GM12878 (cell line): Measurements from ENCODE around the gene AKAP5. TPM values are rescaled to one million over a fixed set of nuclear protein-coding genes. Genes with fewer than 3 reads are reported as not detected.
A peak's percentile ranks its signal among the peaks of the same experiment; 100 is the strongest.

Experiments
- ATAC-seq: fragments of 200-7000 bp; cut with Tn5 transposase; 3 replicates; pipeline ENCODE4 v1.9.1; 2020; ENCODE audit warnings: mild to moderate bottlenecking, moderate library complexity
- BruUV-seq: library from RNA; stranded (reverse); fragments of 400-500 nt; replicated peaks from 2 replicates; lab custom pipeline; 2021; lab: Mats Ljungman, UMichigan
- CTCF ChIA-PET: fragments of 300-600 bp; sonication (Branson Sonifier 250); formaldehyde crosslinking; extraction: SDS; loops from one replicate; lab custom pipeline; 2021; ENCODE audit warnings: inconsistent platforms; lab: Yijun Ruan, JAX
- POLR2A ChIA-PET: fragments of 350-600 bp; formaldehyde crosslinking; extraction: SDS; loops from one replicate; lab custom pipeline; 2021; ENCODE audit warnings: inconsistent platforms; lab: Charles Lee
- RAD21 ChIA-PET: fragments of 300-600 bp; sonication (Branson Sonifier 250); formaldehyde crosslinking; loops from one replicate; lab custom pipeline; 2023; ENCODE audit warnings: antibody characterized with exemption; ENCODE audit not compliant: unreplicated experiment; lab: Charles Lee
- SMC1A ChIA-PET: fragments of 300-600 bp; sonication (Branson Sonifier 250); formaldehyde crosslinking; loops from one replicate; lab custom pipeline; 2023; ENCODE audit not compliant: unreplicated experiment, uncharacterized antibody; lab: Charles Lee
- DNase-seq: peaks from one replicate; pipeline ENCODE4 v3.0.0-alpha.2; 2011; ENCODE audit warnings: low read depth, low spot score
- FAIRE-seq: peaks from 3 replicates; lab custom pipeline; 2011; peaks lifted over from hg19 to GRCh38; lab: Jason Lieb, UNC
- H2AFZ ChIP-seq: 2 replicates; pipeline ENCODE4 v1.6.0; 2011; ENCODE audit warnings: low read depth, low read length, control low read depth; ENCODE audit not compliant: control insufficient read depth
- H3K27ac ChIP-seq: 2 replicates; pipeline ENCODE4 v1.5.1; 2011; ENCODE audit warnings: control low read depth; ENCODE audit not compliant: control insufficient read depth, insufficient read depth
- H3K27me3 ChIP-seq, 2 experiments: replicated peaks in 1 of 2; 2 replicates each; pipeline versions ENCODE4 v1.6.0 to v1.6.1; 2011; ENCODE audit warnings: low read length in 1 of 2; ENCODE audit not compliant: control insufficient read depth in 2 of 2, insufficient read depth in 2 of 2
- H3K36me3 ChIP-seq, 2 experiments: 2 replicates each; pipeline ENCODE4 v1.5.1; 2011; ENCODE audit warnings: low read length in 1 of 2; ENCODE audit not compliant: control insufficient read depth in 2 of 2, insufficient read depth in 2 of 2
- H3K4me1 ChIP-seq: 2 replicates; pipeline ENCODE4 v1.6.1; 2011; ENCODE audit warnings: mild to moderate bottlenecking, low read length, moderate library complexity, mixed read lengths; ENCODE audit not compliant: control insufficient read depth, insufficient read depth
- H3K4me2 ChIP-seq: 2 replicates; pipeline ENCODE4 v1.6.0; 2011; ENCODE audit warnings: control low read depth; ENCODE audit not compliant: control insufficient read depth, insufficient read depth
- H3K4me3 ChIP-seq: fragments of 200-600 bp; sonication (generic); 2 replicates; pipeline ENCODE4 v1.5.1; 2016
- H3K79me2 ChIP-seq: 2 replicates; pipeline ENCODE4 v1.6.0; 2011; ENCODE audit warnings: low read length; ENCODE audit not compliant: control insufficient read depth, insufficient read depth
- H3K9ac ChIP-seq: 2 replicates; pipeline ENCODE4 v1.8.0; 2011; ENCODE audit warnings: low read length, control low read depth, mixed read lengths; ENCODE audit not compliant: control insufficient read depth, insufficient read depth
- H3K9me3 ChIP-seq: replicated peaks from 3 replicates; pipeline ENCODE4 v1.5.1; 2011; ENCODE audit warnings: mild to moderate bottlenecking, low read length; ENCODE audit not compliant: control insufficient read depth, insufficient read depth
- H4K20me1 ChIP-seq: 2 replicates; pipeline ENCODE4 v1.6.0; 2011; ENCODE audit not compliant: control insufficient read depth, insufficient read depth
- BCL3 ChIP-seq: IDR thresholded peaks from 2 replicates; pipeline ENCODE4 v1.6.1; 2011; ENCODE audit warnings: borderline replicate concordance, low read depth, mild to moderate bottlenecking, moderate library complexity, low read length; ENCODE audit not compliant: insufficient read depth, poor library complexity, severe bottlenecking
- CBFB ChIP-seq: IDR thresholded peaks from 2 replicates; pipeline ENCODE4 v1.6.1; 2016; ENCODE audit warnings: antibody characterized with exemption, low read depth
- CBX3 ChIP-seq: fragments of 200-600 bp; sonication (generic); IDR thresholded peaks from 2 replicates; pipeline ENCODE4 v1.6.1; 2016; ENCODE audit warnings: low read depth, borderline replicate concordance
- FOS ChIP-seq: IDR thresholded peaks from 3 replicates; pipeline ENCODE4 v1.6.1; 2011; ENCODE audit warnings: borderline replicate concordance; ENCODE audit not compliant: insufficient read length; ENCODE audit errors: extremely low read depth
- KAT2A ChIP-seq: conservative IDR thresholded peaks from 2 replicates; pipeline ENCODE4 v1.6.1; 2011; ENCODE audit warnings: low read depth, low read length; ENCODE audit not compliant: control insufficient read depth
- ZNF274 ChIP-seq: IDR thresholded peaks from one replicate; pipeline ENCODE4 v1.8.0; 2011; ENCODE audit not compliant: insufficient read length, insufficient read depth
- WGBS: methylation state at CpG from one replicate; pipeline ENCODE4 v1.1.6; 2016; ENCODE audit warnings: low lambda C conversion rate; ENCODE audit not compliant: insufficient replicate concordance, insufficient coverage; ENCODE audit errors: missing lambda C conversion rate; 5-methylcytosine and 5-hydroxymethylcytosine counted together
- in situ Hi-C: fragments of 300-500 bp; cut with MboI; formaldehyde crosslinking; loops from 9 replicates; pipeline ENCODE4 v1.14.3; 2018; ENCODE audit warnings: mixed read lengths
- intact Hi-C: fragments of 100-400 bp; cut with micrococcal nuclease; formaldehyde crosslinking; loops from one replicate; pipeline ENCODE4 v1.14.2; 2022; ENCODE audit not compliant: unreplicated experiment
- polyA plus RNA-seq, 11 experiments: library from polyadenylated mRNA; depleted of rRNA in 4 of 11; unstranded in 6 of 11; stranded (reverse) in 5 of 11; fragments of >200 nt; fragmentation: Nextera tagmentation in 4 of 11; fragmentation: Illumina TruSeq in 1 of 11; extraction: Ambion mirVana in 4 of 11; extraction: Trizol in 1 of 11; gene quantifications; 1 replicate in 1 of 11; 2 replicates in 10 of 11; pipeline versions ENCODE4 v1.2.1 to v1.2.3, GENCODE V29; 2011 to 2016; ENCODE audit warnings: inconsistent platforms in 2 of 11, missing spikeins in 2 of 11, low read depth in 1 of 11
- total RNA-seq, 4 experiments: library from RNA; depleted of rRNA in 3 of 4; stranded (reverse); fragments of >200 nt in 3 of 4; fragmentation: Illumina TruSeq in 1 of 4; extraction: Trizol in 1 of 4; gene quantifications; 2 replicates each; pipeline versions ENCODE4 v1.2.1 to v1.2.3, GENCODE V29; 2013 to 2021

AKAP5 gene
- total and polyA plus RNA-seq, 10 of the 15 experiments (the other 5 are each of a cell fraction or from before 2014, with no cell fraction given) = 0.45 to 5.1 (median 1.7) TPM

GRCh38 chr14:64465831-64466554, 694 bp downstream of the AKAP5 start:
- Histone ChIP-seq H3K4me1 (peaks cover 33% of the 10 kb centered on the region), H4K20me1 (no peaks in the 10 kb centered on the region), H2AFZ (peak overlapping the region; percentile 54), H3K4me2 (peak overlapping the region; percentile 94)
- SMC1A ChIA-PET = interaction anchor here (0.9 to 6.2 kb wide), 21 partner anchors 8 to 162 kb away, joined by 3 to 95 read pairs (median 4); partner anchors contain the start of genes MTHFD1 and ZBTB25
- in situ Hi-C loops = no loop called here
- RAD21 ChIA-PET = interaction anchor here (1.0 to 2.3 kb wide), 8 partner anchors 10 to 122 kb away, joined by 3 to 12 read pairs (median 5); partner anchors contain the start of gene MTHFD1
- CTCF ChIA-PET = interaction anchor here (0.7 to 6.4 kb wide), 14 partner anchors 13 to 124 kb away, joined by 3 to 60 read pairs (median 4); partner anchors contain the start of gene MTHFD1
- TF ChIP-seq FOS (no peak), CBX3 (no peak), BCL3 (no peak), CBFB (no peak), KAT2A (no peak), ZNF274 (no peak)
- TF ChIP-seq, all 136 proteins: peak for 0
- Histone ChIP-seq H3K27ac (no peak overlapping the region), H3K79me2 (no peaks in the 10 kb centered on the region), H3K27me3 (no peaks in the 10 kb centered on the region), H3K36me3 (peaks cover 0 to 4% of the 10 kb centered on the region in 2 experiments; a peak in 1 of 4 replicates), H3K4me3 (peak overlapping the region; percentile 79), H3K9me3 (no peaks in the 10 kb centered on the region), H3K9ac (peak overlapping the region; percentile 32; the same call in 1 of the 2 replicates)
- 40% methylated on average over 15 of the region's 15 CpGs for WGBS
- DNase-seq (no peak), ATAC-seq (peak; percentile 2; the same call in 2 of the 3 replicates), FAIRE-seq (no peak)
- BruUV-seq = no TSS peak
- POLR2A ChIA-PET = interaction anchor here (0.6 to 2.4 kb wide), 11 partner anchors 10 to 922 kb away, joined by 3 to 16 read pairs (median 3); partner anchors contain the start of gene MTHFD1
- intact Hi-C loops = no loop called here
